Liver (tissue), 9 donors: ENCODE results near the gene CLPTM1L. TPM values are rescaled to one million over a fixed set of nuclear protein-coding genes. Genes with fewer than 3 reads are reported as not detected.

Experiments
- DNase-seq: peaks from one replicate; pipeline ENCODE4 v3.0.0-alpha.2; 2017; ENCODE audit warnings: low spot score
- H3K27ac ChIP-seq, 2 donors: one replicate each; pipeline ENCODE4 v1.7.0; 2013; ENCODE audit warnings: inconsistent platforms in 2 of 2, low read length in 2 of 2, control low read depth in 1 of 2, low read depth in 1 of 2, mild to moderate bottlenecking in 1 of 2
- H3K27me3 ChIP-seq, 4 donors: one replicate each; pipeline versions ENCODE4 v1.6.1 to v1.7.0; 2013; ENCODE audit warnings: low read length in 3 of 4, inconsistent platforms in 1 of 4, mild to moderate bottlenecking in 1 of 4, moderate library complexity in 1 of 4; ENCODE audit not compliant: control insufficient read depth in 4 of 4, insufficient read depth in 4 of 4
- H3K36me3 ChIP-seq, 4 donors: one replicate each; pipeline versions ENCODE4 v1.6.1 to v1.7.0; 2013; ENCODE audit warnings: low read length in 3 of 4, mild to moderate bottlenecking in 3 of 4, low read depth in 1 of 4, moderate library complexity in 1 of 4; ENCODE audit not compliant: control insufficient read depth in 4 of 4, insufficient read depth in 3 of 4
- H3K4me1 ChIP-seq, 4 donors: one replicate each; pipeline versions ENCODE4 v1.6.1 to v1.7.0; 2013; ENCODE audit warnings: low read length in 3 of 4, mild to moderate bottlenecking in 3 of 4, moderate library complexity in 1 of 4; ENCODE audit not compliant: control insufficient read depth in 4 of 4, insufficient read depth in 4 of 4
- H3K4me3 ChIP-seq, 3 donors: one replicate each; pipeline versions ENCODE4 v1.6.1 to v1.7.0; 2013; ENCODE audit warnings: low read length in 3 of 3, control low read depth in 1 of 3, low read depth in 1 of 3, mild to moderate bottlenecking in 1 of 3
- H3K9ac ChIP-seq, 2 donors: one replicate each; pipeline ENCODE4 v1.7.0; 2013; ENCODE audit warnings: low read length in 2 of 2, mild to moderate bottlenecking in 2 of 2, moderate library complexity in 2 of 2, control low read depth in 1 of 2, low read depth in 1 of 2
- H3K9me3 ChIP-seq, 4 donors: one replicate each; pipeline versions ENCODE4 v1.6.1 to v1.7.0; 2013; ENCODE audit warnings: low read length in 3 of 4; ENCODE audit not compliant: control insufficient read depth in 4 of 4
- EGR1 ChIP-seq, 2 donors: IDR thresholded peaks; 2 replicates each; pipeline ENCODE4 v1.6.1; 2016 to 2018; ENCODE audit warnings: antibody characterized with exemption in 2 of 2, low read depth in 2 of 2
- FOXA1 ChIP-seq: IDR thresholded peaks from 2 replicates; pipeline ENCODE4 v1.6.1; 2016; ENCODE audit warnings: antibody characterized with exemption
- FOXA2 ChIP-seq: IDR thresholded peaks from 2 replicates; pipeline ENCODE4 v1.6.1; 2016; ENCODE audit warnings: antibody characterized with exemption
- GABPA ChIP-seq, 2 donors: IDR thresholded peaks in 1 of 2; conservative IDR thresholded peaks in 1 of 2; 2 replicates each; pipeline ENCODE4 v1.6.1; 2016; ENCODE audit warnings: antibody characterized with exemption in 2 of 2, mild to moderate bottlenecking in 1 of 2, moderate library complexity in 1 of 2
- HNF4A ChIP-seq, 2 donors: conservative IDR thresholded peaks; 2 replicates each; pipeline ENCODE4 v1.6.1; 2016; ENCODE audit warnings: antibody characterized with exemption in 2 of 2, mild to moderate bottlenecking in 2 of 2
- HNF4G ChIP-seq: IDR thresholded peaks from 2 replicates; pipeline ENCODE4 v1.6.1; 2016; ENCODE audit warnings: antibody characterized with exemption
- JUND ChIP-seq, 2 donors: IDR thresholded peaks; 2 replicates each; pipeline ENCODE4 v1.6.1; 2016; ENCODE audit warnings: antibody characterized with exemption in 2 of 2
- NR2F2 ChIP-seq: IDR thresholded peaks from 2 replicates; pipeline ENCODE4 v1.6.1; 2016; ENCODE audit warnings: antibody characterized with exemption
- RAD21 ChIP-seq, 2 donors: IDR thresholded peaks; 2 replicates each; pipeline ENCODE4 v1.6.1; 2016; ENCODE audit warnings: antibody characterized with exemption in 2 of 2, mild to moderate bottlenecking in 2 of 2
- RXRA ChIP-seq, 2 donors: IDR thresholded peaks; 2 replicates each; pipeline ENCODE4 v1.6.1; 2017 to 2018; ENCODE audit warnings: antibody characterized with exemption in 2 of 2, mild to moderate bottlenecking in 1 of 2
- SP1 ChIP-seq: IDR thresholded peaks from 2 replicates; pipeline ENCODE4 v1.6.1; 2018; ENCODE audit warnings: antibody characterized with exemption, mild to moderate bottlenecking
- TAF1 ChIP-seq: conservative IDR thresholded peaks from 2 replicates; pipeline ENCODE4 v1.6.1; 2016; ENCODE audit warnings: antibody characterized with exemption, mild to moderate bottlenecking
- YY1 ChIP-seq: IDR thresholded peaks from 2 replicates; pipeline ENCODE4 v1.6.1; 2016; ENCODE audit warnings: antibody characterized with exemption, mild to moderate bottlenecking
- WGBS: extraction: QIAGEN DNeasy Blood & Tissue Kit; methylation state at CpG from one replicate; pipeline ENCODE4 v1.1.7; 2013; 5-methylcytosine and 5-hydroxymethylcytosine counted together
- polyA plus RNA-seq, 2 donors: library from polyadenylated mRNA; stranded (reverse) in 1 of 2; unstranded in 1 of 2; fragments of 200-250 nt in 1 of 2; fragments of >200 nt in 1 of 2; fragmentation: Nextera tagmentation in 1 of 2; extraction: Ambion mirVana in 1 of 2; gene quantifications; one replicate each; pipeline versions ENCODE4 v1.2.1 to v1.2.3, GENCODE V29; 2013 to 2015
- total RNA-seq, 2 donors: library from RNA; depleted of rRNA; stranded (reverse); fragments of >200 nt; gene quantifications; one replicate each; pipeline ENCODE4 v1.2.3, GENCODE V29; 2014
- TF ChIP-seq, protein P1 (sequence below): fragments of 150-350 bp; IDR thresholded peaks from 2 replicates; pipeline ENCODE4 v1.5.1; 2017; ENCODE audit warnings: improper control_type of control experiment, low read depth, low read length; ENCODE audit not compliant: missing input control
- TF ChIP-seq, protein P2 (sequence below): IDR thresholded peaks from 2 replicates; pipeline ENCODE4 v1.6.1; 2016; ENCODE audit warnings: antibody characterized with exemption, mild to moderate bottlenecking
- TF ChIP-seq, protein P3 (sequence below): IDR thresholded peaks from 2 replicates; pipeline ENCODE4 v1.6.1; 2016; ENCODE audit warnings: antibody characterized with exemption
- TF ChIP-seq, protein P4 (sequence below): IDR thresholded peaks from 2 replicates; pipeline ENCODE4 v1.6.1; 2016; ENCODE audit warnings: antibody characterized with exemption
- TF ChIP-seq, protein P5 (sequence below): IDR thresholded peaks from 2 replicates; pipeline ENCODE4 v1.6.1; 2016; ENCODE audit warnings: antibody characterized with exemption
- donor health status: healthy.
- donor health status: healthy.
- donor health status: healthy.
- donor health status: healthy.
- donor health status: healthy.

The CLPTM1L gene
- total and polyA plus RNA-seq, 4 donors = 69.2 to 255 (median 146) TPM

DNA sequence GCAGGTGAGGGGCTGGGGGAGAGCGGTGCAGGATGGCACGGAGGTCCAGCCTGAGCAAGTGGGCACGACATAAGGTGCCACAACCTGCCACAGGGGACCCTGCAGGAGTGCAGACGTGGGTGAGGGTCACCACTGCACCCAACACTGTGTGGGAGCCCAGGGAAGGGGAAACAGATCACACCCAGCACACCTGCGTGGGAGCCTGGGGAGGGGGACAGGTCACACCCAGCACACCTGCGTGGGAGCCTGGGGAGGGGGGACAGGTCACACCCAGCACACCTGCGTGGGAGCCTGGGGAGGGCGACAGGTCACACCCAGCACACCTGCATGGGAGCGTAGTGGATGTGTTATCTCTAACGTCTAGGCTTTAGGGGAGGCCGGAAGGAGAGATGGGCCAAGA lies 47.4 kb upstream of the CLPTM1L start:
- WGBS = 67% methylated on average over 11 of the region's 11 CpGs
- no peak for DNase-seq
- no peaks in the 10 kb centered on the region for H3K9me3 ChIP-seq
- H3K27ac ChIP-seq = no peak overlapping the region
- no peaks in the 10 kb centered on the region for H3K4me1 ChIP-seq
- H3K27me3 ChIP-seq = peaks cover 0 to 10% (median under 1%) of the 10 kb centered on the region in 4 donors
- H3K9ac ChIP-seq = no peak overlapping the region
- TF ChIP-seq, protein P1, sequence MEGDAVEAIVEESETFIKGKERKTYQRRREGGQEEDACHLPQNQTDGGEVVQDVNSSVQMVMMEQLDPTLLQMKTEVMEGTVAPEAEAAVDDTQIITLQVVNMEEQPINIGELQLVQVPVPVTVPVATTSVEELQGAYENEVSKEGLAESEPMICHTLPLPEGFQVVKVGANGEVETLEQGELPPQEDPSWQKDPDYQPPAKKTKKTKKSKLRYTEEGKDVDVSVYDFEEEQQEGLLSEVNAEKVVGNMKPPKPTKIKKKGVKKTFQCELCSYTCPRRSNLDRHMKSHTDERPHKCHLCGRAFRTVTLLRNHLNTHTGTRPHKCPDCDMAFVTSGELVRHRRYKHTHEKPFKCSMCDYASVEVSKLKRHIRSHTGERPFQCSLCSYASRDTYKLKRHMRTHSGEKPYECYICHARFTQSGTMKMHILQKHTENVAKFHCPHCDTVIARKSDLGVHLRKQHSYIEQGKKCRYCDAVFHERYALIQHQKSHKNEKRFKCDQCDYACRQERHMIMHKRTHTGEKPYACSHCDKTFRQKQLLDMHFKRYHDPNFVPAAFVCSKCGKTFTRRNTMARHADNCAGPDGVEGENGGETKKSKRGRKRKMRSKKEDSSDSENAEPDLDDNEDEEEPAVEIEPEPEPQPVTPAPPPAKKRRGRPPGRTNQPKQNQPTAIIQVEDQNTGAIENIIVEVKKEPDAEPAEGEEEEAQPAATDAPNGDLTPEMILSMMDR = no peak
- TF ChIP-seq EGR1 (IDR thresholded peaks at IDR 0.05; ENCODE audit: low read depth in 2 of 2) (no peak), TAF1 (no peak), JUND (IDR thresholded peaks at IDR 0.05) (no peak), YY1 (no peak), SP1 (no peak), HNF4A (conservative IDR thresholded peaks at IDR 0.05) (no peak), FOXA2 (no peak), RAD21 (IDR thresholded peaks at IDR 0.05) (no peak), RXRA (IDR thresholded peaks at IDR 0.05) (no peak), GABPA (IDR thresholded peaks at IDR 0.05 in 1 of 2, conservative IDR thresholded peaks at IDR 0.05 in 1 of 2) (no peak), NR2F2 (no peak), FOXA1 (no peak), HNF4G (no peak)
- TF ChIP-seq, protein P2, sequence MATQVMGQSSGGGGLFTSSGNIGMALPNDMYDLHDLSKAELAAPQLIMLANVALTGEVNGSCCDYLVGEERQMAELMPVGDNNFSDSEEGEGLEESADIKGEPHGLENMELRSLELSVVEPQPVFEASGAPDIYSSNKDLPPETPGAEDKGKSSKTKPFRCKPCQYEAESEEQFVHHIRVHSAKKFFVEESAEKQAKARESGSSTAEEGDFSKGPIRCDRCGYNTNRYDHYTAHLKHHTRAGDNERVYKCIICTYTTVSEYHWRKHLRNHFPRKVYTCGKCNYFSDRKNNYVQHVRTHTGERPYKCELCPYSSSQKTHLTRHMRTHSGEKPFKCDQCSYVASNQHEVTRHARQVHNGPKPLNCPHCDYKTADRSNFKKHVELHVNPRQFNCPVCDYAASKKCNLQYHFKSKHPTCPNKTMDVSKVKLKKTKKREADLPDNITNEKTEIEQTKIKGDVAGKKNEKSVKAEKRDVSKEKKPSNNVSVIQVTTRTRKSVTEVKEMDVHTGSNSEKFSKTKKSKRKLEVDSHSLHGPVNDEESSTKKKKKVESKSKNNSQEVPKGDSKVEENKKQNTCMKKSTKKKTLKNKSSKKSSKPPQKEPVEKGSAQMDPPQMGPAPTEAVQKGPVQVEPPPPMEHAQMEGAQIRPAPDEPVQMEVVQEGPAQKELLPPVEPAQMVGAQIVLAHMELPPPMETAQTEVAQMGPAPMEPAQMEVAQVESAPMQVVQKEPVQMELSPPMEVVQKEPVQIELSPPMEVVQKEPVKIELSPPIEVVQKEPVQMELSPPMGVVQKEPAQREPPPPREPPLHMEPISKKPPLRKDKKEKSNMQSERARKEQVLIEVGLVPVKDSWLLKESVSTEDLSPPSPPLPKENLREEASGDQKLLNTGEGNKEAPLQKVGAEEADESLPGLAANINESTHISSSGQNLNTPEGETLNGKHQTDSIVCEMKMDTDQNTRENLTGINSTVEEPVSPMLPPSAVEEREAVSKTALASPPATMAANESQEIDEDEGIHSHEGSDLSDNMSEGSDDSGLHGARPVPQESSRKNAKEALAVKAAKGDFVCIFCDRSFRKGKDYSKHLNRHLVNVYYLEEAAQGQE = no peak
- TF ChIP-seq, protein P3, sequence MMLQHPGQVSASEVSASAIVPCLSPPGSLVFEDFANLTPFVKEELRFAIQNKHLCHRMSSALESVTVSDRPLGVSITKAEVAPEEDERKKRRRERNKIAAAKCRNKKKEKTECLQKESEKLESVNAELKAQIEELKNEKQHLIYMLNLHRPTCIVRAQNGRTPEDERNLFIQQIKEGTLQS = no peak
- TF ChIP-seq, protein P4, sequence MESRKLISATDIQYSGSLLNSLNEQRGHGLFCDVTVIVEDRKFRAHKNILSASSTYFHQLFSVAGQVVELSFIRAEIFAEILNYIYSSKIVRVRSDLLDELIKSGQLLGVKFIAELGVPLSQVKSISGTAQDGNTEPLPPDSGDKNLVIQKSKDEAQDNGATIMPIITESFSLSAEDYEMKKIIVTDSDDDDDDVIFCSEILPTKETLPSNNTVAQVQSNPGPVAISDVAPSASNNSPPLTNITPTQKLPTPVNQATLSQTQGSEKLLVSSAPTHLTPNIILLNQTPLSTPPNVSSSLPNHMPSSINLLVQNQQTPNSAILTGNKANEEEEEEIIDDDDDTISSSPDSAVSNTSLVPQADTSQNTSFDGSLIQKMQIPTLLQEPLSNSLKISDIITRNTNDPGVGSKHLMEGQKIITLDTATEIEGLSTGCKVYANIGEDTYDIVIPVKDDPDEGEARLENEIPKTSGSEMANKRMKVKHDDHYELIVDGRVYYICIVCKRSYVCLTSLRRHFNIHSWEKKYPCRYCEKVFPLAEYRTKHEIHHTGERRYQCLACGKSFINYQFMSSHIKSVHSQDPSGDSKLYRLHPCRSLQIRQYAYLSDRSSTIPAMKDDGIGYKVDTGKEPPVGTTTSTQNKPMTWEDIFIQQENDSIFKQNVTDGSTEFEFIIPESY = no peak
- TF ChIP-seq, protein P5, sequence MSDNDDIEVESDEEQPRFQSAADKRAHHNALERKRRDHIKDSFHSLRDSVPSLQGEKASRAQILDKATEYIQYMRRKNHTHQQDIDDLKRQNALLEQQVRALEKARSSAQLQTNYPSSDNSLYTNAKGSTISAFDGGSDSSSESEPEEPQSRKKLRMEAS = no peak
- H3K4me3 ChIP-seq = no peak overlapping the region
- no peaks in the 10 kb centered on the region for H3K36me3 ChIP-seq
